ENCODE results near the gene ABTB2.

DNA sequence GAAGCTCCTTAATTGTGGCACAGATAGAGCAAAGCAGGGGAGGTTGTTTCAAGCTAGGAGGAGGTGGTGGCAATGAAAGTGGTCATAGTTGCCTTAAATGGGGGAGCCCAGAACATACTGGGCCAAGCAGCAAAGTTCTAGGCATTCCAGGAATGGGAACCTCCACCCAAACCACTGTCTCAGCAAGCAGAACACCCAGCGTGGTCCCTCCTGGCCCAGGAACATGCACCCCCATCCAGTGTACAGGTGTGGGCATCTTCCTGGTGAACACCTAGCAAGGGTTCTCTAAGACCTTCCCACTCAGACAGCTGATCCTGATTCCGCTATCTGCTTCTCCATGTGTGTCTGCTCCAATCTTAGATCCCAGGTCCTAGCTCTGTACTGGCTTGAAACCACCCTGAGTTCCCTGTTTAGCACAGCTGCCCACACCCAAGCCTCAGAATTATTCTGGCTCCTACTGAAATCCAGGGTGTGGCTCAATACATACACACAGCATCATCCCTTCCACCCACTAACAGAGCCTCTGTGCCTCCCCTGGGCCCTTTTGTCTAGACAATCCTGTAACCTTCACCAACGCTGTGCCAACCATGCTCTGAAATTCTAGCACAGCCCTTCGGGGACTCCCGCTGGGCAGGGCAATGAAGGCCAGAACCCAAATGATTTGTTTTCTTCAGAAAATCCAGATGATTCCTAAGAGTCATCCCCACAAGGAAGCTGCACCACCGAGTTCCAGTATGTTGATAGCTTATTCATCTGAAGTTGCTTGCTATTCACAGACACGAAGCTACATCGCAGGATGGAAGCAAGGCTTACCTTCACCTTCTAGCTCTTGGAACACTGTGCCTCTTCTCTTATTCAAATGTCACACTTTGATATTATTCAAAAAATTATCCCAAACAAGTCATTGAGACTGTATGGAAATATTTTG, 76.6 kb downstream of the ABTB2 start:
- TF ChIP-seq PKNOX1 (IDR thresholded peaks at IDR 0.05) (no peak), BHLHE40 (IDR thresholded peaks at IDR 0.05; ENCODE audit: borderline replicate concordance) (no peak), L3MBTL2 (conservative IDR thresholded peaks at IDR 0.05) (no peak), SUZ12 (IDR thresholded peaks at IDR 0.05) (no peak), ELF4 (IDR thresholded peaks at IDR 0.05) (no peak), FOXA1 (IDR thresholded peaks at IDR 0.05) (no peak), ARNT (IDR thresholded peaks at IDR 0.05) (no peak)

Measured in HEK293T (cell line).